ENCODE results near the gene FPR3. TPM values are rescaled to one million over a fixed set of nuclear protein-coding genes. Genes with fewer than 3 reads are reported as not detected.

The FPR3 gene
- total RNA-seq, 1 experiment from 2014 or later, result not detected

DNA sequence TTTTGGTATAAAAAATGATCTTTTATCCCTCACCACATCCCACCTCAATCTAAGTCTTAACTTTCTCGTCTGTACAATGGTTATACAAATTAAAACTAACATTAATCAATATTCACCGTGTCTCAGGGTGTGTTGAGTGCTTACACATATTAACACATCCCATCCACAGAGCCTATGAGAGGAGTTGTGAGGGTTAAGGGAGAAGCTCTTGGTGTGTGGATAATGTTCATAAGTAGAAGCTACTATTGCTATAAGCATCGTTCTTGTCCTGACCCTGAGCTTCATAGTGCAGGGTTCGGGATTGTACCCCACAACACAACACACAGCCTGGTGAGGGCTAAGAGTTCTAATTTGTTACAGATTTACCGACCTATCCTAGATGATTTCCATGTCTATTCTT, 2.5 kb downstream of the FPR3 start:
- Histone ChIP-seq H4K8ac (replicated peaks; ENCODE audit: insufficient read length, low read depth, low read length) (no peak overlapping the region), H2BK20ac (ENCODE audit: low read depth, low read length, poor library complexity, severe bottlenecking) (no peak overlapping the region), H2BK12ac (ENCODE audit: insufficient read length, low read depth, low read length) (no peak overlapping the region), H3K9ac (ENCODE audit: extremely low read depth, insufficient read length, low read length) (no peak overlapping the region), H3K27me3 (ENCODE audit: insufficient read depth, low read length) (no peaks in the 10 kb centered on the region), H3K23ac (ENCODE audit: insufficient read length, low read depth, low read length) (no peak overlapping the region), H3T11ph (ENCODE audit: low read length) (no peak overlapping the region), H2AFZ (ENCODE audit: low read length) (no peak overlapping the region), H3K4ac (ENCODE audit: low read depth, low read length) (no peak overlapping the region), H3K4me2 (ENCODE audit: insufficient read depth, insufficient read length, low read length) (no peak overlapping the region), H3K79me1 (ENCODE audit: insufficient read depth, low read depth, low read length, poor library complexity, severe bottlenecking) (no peaks in the 10 kb centered on the region), H4K5ac (ENCODE audit: insufficient read length, low read depth, low read length) (no peak overlapping the region), H3K79me2 (ENCODE audit: insufficient read depth, low read length) (no peaks in the 10 kb centered on the region), H3K23me2 (ENCODE audit: insufficient read length, low read depth, low read length, poor library complexity, severe bottlenecking) (no peaks in the 10 kb centered on the region), H2BK120ac (ENCODE audit: low read depth, low read length, poor library complexity, severe bottlenecking) (no peak overlapping the region), H3K18ac (ENCODE audit: insufficient read length, low read depth, low read length) (no peak overlapping the region), H4K20me1 (ENCODE audit: control insufficient read depth, insufficient read depth, insufficient read length) (no peaks in the 10 kb centered on the region), H3K56ac (ENCODE audit: insufficient read length, low read depth, low read length) (no peak overlapping the region), H2BK5ac (ENCODE audit: insufficient read length, low read length) (no peak overlapping the region), H4K91ac (ENCODE audit: insufficient read length, low read depth, low read length) (no peak overlapping the region), H3K4me1 (ENCODE audit: insufficient read depth, low read length) (no peaks in the 10 kb centered on the region), H3K14ac (ENCODE audit: insufficient read depth, low read length) (no peak overlapping the region), H3K27ac (ENCODE audit: insufficient read length, low read depth, low read length) (no peak overlapping the region), H3K9me3 (ENCODE audit: control insufficient read depth, low read depth, low read length) (no peaks in the 10 kb centered on the region), H2BK15ac (ENCODE audit: low read depth, low read length) (no peak overlapping the region), H2AK5ac (ENCODE audit: insufficient read length, low read length) (no peak overlapping the region)
- H3K9me3 Mint-ChIP-seq, result peaks cover 82 to 90% of the 10 kb centered on the region in 2 experiments
- H3K27me3 Mint-ChIP-seq (ENCODE audit: low read depth), result peaks cover 9% of the 10 kb centered on the region
- H3K27ac Mint-ChIP-seq, result no peak overlapping the region
- no CpG with 5 or more reads among the region's 5 CpGs for WGBS (ENCODE audit: extremely low coverage, insufficient read length, low lambda C conversion rate)
- no peak for TF ChIP-seq CTCF (conservative IDR thresholded peaks at IDR 0.05)
- H3K4me3 Mint-ChIP-seq, result no peak overlapping the region
- no peaks in the 10 kb centered on the region for H3K4me1 Mint-ChIP-seq
- H3K36me3 Mint-ChIP-seq (ENCODE audit: insufficient read depth in 1 of 3, low read depth in 3 of 3), result peaks cover 0 to 15% (median 8%) of the 10 kb centered on the region in 3 experiments; a peak in 3 of 7 replicates
- no peak for DNase-seq

Data from H9 (cell line).